ENCODE measurements around the gene MRTFA. TPM values are rescaled to one million over a fixed set of nuclear protein-coding genes. Genes with fewer than 3 reads are reported as not detected.

Gene MRTFA
- total RNA-seq, 4 donors from 2014 or later = 46.0 to 408 (median 90.0) TPM

DNA sequence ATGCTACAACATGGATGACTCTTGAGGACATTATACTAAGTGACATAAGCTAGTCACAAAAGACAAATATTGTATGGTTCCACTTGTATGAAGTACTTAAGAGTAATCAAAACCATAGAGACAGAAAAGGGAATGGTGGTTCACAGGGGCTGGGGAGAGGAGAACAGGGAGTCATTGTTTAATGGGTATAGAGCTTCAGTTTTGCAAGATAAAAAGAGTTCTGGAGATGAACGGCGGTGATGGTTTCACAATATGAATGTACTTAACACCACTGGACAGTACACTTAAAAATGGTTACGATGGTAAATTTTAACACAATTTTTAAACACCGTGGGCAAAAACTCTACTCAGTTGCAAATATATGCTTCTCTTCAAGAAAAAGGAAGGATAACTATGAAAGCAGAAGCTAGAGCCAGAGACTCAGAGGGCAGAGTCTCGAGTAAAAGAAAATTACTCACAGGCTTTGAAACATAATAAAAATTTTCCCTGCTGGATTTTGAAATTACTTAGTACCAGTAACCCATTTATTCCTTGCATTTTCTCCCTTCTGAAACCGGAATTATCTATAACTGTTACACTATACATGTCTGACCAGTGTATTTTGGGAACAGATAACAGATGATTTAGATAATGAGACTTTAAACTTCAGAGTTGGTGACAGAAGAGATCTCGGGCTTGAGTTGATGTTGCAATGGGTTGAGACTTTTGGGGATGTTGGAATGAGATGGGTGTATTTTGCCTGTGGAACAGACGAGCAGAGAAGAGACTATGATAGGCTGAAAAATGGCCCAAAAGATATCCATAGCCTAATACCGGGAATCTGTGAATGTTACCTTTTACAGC, 15.0 kb downstream of the MRTFA start:
- TF ChIP-seq EP300 (IDR thresholded peaks at IDR 0.05; ENCODE audit: low read depth) = no peak
- TF ChIP-seq POLR2AphosphoS5 (IDR thresholded peaks at IDR 0.05) = no peak
- TF ChIP-seq, protein P1, sequence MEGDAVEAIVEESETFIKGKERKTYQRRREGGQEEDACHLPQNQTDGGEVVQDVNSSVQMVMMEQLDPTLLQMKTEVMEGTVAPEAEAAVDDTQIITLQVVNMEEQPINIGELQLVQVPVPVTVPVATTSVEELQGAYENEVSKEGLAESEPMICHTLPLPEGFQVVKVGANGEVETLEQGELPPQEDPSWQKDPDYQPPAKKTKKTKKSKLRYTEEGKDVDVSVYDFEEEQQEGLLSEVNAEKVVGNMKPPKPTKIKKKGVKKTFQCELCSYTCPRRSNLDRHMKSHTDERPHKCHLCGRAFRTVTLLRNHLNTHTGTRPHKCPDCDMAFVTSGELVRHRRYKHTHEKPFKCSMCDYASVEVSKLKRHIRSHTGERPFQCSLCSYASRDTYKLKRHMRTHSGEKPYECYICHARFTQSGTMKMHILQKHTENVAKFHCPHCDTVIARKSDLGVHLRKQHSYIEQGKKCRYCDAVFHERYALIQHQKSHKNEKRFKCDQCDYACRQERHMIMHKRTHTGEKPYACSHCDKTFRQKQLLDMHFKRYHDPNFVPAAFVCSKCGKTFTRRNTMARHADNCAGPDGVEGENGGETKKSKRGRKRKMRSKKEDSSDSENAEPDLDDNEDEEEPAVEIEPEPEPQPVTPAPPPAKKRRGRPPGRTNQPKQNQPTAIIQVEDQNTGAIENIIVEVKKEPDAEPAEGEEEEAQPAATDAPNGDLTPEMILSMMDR (IDR thresholded peaks at IDR 0.05) = no peak
- no peak for TF ChIP-seq POLR2A (IDR thresholded peaks at IDR 0.05)
- Histone ChIP-seq H3K4me3 (no peak overlapping the region), H3K4me1 (peaks cover 0 to 10% (median 0%) of the 10 kb centered on the region in 4 donors), H3K27ac (no peak overlapping the region), H3K36me3 (no peaks in the 10 kb centered on the region), H3K9me3 (peaks cover 0 to 9% of the 10 kb centered on the region in 2 donors), H3K27me3 (no peaks in the 10 kb centered on the region)
- WGBS, 2 donors (ENCODE audit: low coverage in 1 of 2) = 81% methylated on average over 9 of the region's 9 CpGs
- no peak for DNase-seq
- in situ Hi-C loops (cut with MboI; ENCODE audit: low pct_ligation_motif_present in 1 of 4, low pct_unique_long_range_greater_than_20kb in 1 of 4, low sequenced_read_pairs in 3 of 4) = no loop called here
- intact Hi-C loops (cut with DNase I; ENCODE audit: low total_unique reads) = no loop called here

DNA sequence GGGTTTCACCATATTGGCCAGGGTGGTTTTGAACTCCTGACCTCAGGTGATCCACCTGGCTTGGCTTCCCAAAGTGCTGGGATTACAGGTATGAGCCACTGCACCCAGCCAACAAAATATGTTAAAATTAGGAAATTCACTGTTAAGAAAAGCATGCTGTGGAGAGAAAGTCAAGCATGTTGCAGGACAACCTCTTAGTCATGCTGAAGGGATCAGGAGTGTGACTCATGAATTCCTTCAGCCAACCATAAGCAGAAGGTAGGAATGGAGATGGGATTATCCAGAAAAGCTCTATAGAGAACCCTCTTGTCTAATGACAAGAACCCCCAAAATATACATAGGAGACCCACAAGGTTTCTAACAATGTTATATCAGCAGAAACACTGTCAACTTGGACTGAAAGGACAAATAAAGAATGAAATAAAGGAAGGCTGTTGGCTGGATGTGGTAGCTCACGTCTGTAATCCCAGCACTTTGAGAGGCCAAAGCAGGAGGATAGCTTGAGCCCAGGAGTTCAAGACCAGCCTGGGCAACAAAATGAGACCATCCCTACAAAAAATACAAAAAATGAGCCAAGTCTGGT, 16.0 kb downstream of the MRTFA start:
- intact Hi-C loops (cut with DNase I; ENCODE audit: low total_unique reads) = no loop called here
- Histone ChIP-seq H3K27ac (no peak overlapping the region), H3K27me3 (no peaks in the 10 kb centered on the region), H3K36me3 (no peaks in the 10 kb centered on the region), H3K4me1 (peaks cover 0 to 10% (median 0%) of the 10 kb centered on the region in 4 donors), H3K4me3 (no peak overlapping the region), H3K9me3 (peaks cover 0 to 9% of the 10 kb centered on the region in 2 donors)
- DNase-seq = no peak
- TF ChIP-seq POLR2A (IDR thresholded peaks at IDR 0.05) (no peak), EP300 (IDR thresholded peaks at IDR 0.05; ENCODE audit: low read depth) (no peak), POLR2AphosphoS5 (IDR thresholded peaks at IDR 0.05) (no peak)
- TF ChIP-seq, protein P1 (IDR thresholded peaks at IDR 0.05) = no peak
- in situ Hi-C loops (cut with MboI; ENCODE audit: low pct_ligation_motif_present in 1 of 4, low pct_unique_long_range_greater_than_20kb in 1 of 4, low sequenced_read_pairs in 3 of 4) = no loop called here
- 80 to 96% methylated on average over 1 of the region's 1 CpG for WGBS, 2 donors (ENCODE audit: low coverage in 1 of 2)

DNA sequence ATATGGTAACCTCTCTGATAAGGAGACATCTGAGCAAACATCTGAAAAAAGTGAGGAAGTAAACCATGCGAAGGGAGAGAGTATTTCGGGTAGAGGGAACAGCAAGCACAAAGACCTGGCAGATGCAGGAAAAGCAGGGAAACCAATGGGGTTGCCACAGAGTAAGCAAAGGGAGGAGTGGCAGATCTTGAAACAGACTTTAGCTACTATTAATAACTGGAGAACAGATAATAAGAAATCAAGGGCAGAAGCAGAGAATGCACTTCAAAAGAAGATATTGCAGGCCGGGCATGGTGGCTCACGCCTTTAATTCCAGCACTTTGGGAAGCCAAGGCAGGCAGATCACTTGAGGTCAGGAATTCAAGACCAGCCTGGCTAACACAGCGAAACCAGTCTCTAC, 18.1 kb downstream of the MRTFA start:
- DNase-seq = no peak
- in situ Hi-C loops (cut with MboI; ENCODE audit: low pct_ligation_motif_present in 1 of 4, low pct_unique_long_range_greater_than_20kb in 1 of 4, low sequenced_read_pairs in 3 of 4) (no loop called here), intact Hi-C loops (cut with DNase I; ENCODE audit: low total_unique reads) (no loop called here)
- Histone ChIP-seq H3K4me1 (peaks cover 0 to under 1% (median 0%) of the 10 kb centered on the region in 4 donors), H3K9me3 (peaks cover 0 to 9% of the 10 kb centered on the region in 2 donors), H3K27me3 (no peaks in the 10 kb centered on the region), H3K36me3 (no peaks in the 10 kb centered on the region), H3K4me3 (no peak overlapping the region), H3K27ac (no peak overlapping the region)
- 92 to 97% methylated on average over 4 to 5 of the region's 5 CpGs for WGBS, 2 donors (ENCODE audit: low coverage in 1 of 2)
- TF ChIP-seq EP300 (IDR thresholded peaks at IDR 0.05; ENCODE audit: low read depth) = no peak
- no peak for TF ChIP-seq POLR2AphosphoS5 (IDR thresholded peaks at IDR 0.05)
- TF ChIP-seq POLR2A (IDR thresholded peaks at IDR 0.05) = no peak
- TF ChIP-seq, protein P1 (IDR thresholded peaks at IDR 0.05) = no peak

DNA sequence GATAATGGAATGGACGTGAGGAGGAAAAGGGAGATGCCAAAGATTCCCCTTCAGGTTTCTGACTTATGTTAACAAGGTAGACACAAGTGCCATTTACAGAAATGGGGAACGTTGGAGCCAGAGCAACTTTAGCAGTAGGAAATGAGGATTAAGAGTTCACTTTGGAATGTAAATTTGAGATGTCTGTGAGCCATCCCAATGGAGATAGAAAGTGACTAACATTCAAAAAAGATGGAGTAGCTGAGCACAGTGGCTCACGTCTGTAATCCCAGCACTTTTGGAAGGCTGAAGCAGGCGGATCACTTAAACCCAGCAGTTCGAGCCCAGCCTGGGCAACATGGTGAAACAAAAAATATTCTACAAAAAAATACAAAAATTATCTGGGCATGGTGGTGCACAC, 19.9 kb downstream of the MRTFA start:
- no peak overlapping the region for H3K27ac ChIP-seq
- peaks cover 0 to 5% of the 10 kb centered on the region in 2 donors for H3K9me3 ChIP-seq
- TF ChIP-seq POLR2AphosphoS5 (IDR thresholded peaks at IDR 0.05) (no peak), EP300 (IDR thresholded peaks at IDR 0.05; ENCODE audit: low read depth) (no peak), POLR2A (IDR thresholded peaks at IDR 0.05) (no peak)
- TF ChIP-seq, protein P1 (IDR thresholded peaks at IDR 0.05) = no peak
- in situ Hi-C loops (cut with MboI; ENCODE audit: low pct_ligation_motif_present in 1 of 4, low pct_unique_long_range_greater_than_20kb in 1 of 4, low sequenced_read_pairs in 3 of 4) = no loop called here
- no peak for DNase-seq
- 77 to 81% methylated on average over 5 of the region's 5 CpGs for WGBS, 2 donors (ENCODE audit: low coverage in 1 of 2)
- no peak overlapping the region for H3K4me3 ChIP-seq
- intact Hi-C loops (cut with DNase I; ENCODE audit: low total_unique reads) = no loop called here
- peaks cover 0 to 7% (median 0%) of the 10 kb centered on the region in 4 donors for H3K4me1 ChIP-seq
- H3K27me3 ChIP-seq = no peaks in the 10 kb centered on the region
- H3K36me3 ChIP-seq = no peaks in the 10 kb centered on the region
